ENCODE data around the gene AASDHPPT.

AASDHPPT gene

DNA sequence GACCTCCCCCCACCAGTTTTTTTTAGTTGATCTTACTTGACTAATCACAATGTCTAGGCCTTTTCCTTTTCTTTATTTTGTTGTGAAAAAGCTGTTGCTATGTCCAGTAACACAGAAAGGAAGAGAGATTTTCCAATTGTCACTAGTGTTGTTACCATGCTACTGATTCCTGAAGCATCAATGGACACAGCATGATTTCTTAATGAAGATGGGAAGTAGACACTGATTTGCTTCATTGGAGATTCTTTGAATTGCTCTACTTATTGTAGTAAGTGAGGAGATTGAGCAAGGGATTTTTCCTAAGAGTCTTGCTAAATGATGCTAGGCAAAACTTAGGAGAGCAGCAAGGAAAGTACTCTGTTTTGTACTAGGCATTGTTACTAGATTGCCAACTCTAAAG is 4.6 kb downstream of the AASDHPPT start:
- peaks cover 50 to 80% (median 68%) of the 10 kb centered on the region in 11 experiments for H3K36me3 ChIP-seq
- H3K27me3 ChIP-seq, result no peaks in the 10 kb centered on the region
- peaks cover 16 to 74% (median 47%) of the 10 kb centered on the region in 11 experiments; a peak in 21 of 22 replicates for H4K20me1 ChIP-seq
- H3K27ac ChIP-seq, result no peak overlapping the region
- peak overlapping the region in 5 of 11 experiments; percentile 9 to 33 (median 18); a peak in 4 of 22 replicates for H3K4me2 ChIP-seq
- TF ChIP-seq Cebpa-rat (IDR thresholded peaks at IDR 0.05), result no peak
- H3K9me3 ChIP-seq (replicated peaks in 1 of 11), result no peaks in the 10 kb centered on the region
- peaks cover 22 to 57% (median 40%) of the 10 kb centered on the region in 10 experiments for H3K4me1 ChIP-seq
- no peak overlapping the region for H3K4me3 ChIP-seq
- no peak overlapping the region for H3K9ac ChIP-seq

DNA sequence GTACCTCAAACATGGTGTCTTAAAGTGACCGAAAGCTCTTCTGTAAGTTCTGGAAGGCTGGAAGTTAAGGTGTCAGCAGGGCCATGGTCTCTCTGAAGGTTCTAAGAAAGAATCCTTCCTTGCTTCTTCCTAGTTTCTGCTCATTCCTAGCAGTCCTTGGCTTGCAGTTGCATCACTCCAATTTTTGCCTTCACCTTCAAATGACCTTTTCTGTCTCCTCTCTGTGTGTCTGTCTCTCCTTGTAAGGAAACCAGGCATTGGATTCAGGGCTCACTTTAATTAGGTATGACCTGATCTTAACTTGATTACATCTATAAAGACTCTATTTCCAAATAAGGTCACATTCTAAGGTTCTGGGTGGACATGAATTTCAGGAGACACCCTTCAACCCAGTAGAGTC is 8.7 kb downstream of the AASDHPPT start:
- Histone ChIP-seq H4K20me1 (peaks cover 16 to 94% (median 71%) of the 10 kb centered on the region in 11 experiments; a peak in 21 of 22 replicates), H3K9me3 (replicated peaks in 1 of 11) (no peaks in the 10 kb centered on the region), H3K4me3 (no peak overlapping the region), H3K4me2 (peak overlapping the region in 4 of 11 experiments; percentile 3 to 30 (median 12); a peak in 1 of 22 replicates), H3K9ac (peak overlapping the region in 1 of 11 experiments; percentile 6; a peak in 1 of 22 replicates), H3K36me3 (peaks cover 42 to 97% (median 70%) of the 10 kb centered on the region in 11 experiments), H3K27me3 (no peaks in the 10 kb centered on the region), H3K27ac (no peak overlapping the region; a peak in 1 of 22 replicates), H3K4me1 (peaks cover 12 to 39% (median 20%) of the 10 kb centered on the region in 10 experiments; a peak in 15 of 20 replicates)
- no peak for TF ChIP-seq Cebpa-rat (IDR thresholded peaks at IDR 0.05)

DNA sequence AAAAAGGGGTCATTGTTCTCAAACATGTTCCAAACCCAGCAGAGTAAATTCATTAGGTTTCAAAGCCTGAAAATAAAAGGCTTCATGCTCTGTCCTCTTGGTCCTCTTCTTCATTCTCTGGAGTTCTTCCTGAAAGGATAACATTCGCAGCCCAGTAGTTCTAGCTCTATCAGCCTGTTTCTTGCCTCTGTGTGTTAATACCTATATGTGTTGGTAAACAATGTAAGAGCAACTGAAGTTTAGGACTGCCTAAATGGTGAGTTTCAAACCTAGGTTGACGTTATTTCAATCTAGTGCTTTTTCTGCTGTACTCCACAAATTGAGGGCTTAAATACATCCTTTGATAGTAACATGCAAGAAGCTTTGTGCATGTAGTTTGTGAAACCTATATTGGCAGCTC is 9.4 kb downstream of the AASDHPPT start:
- peak overlapping the region in 7 of 11 experiments; percentile 0 to 47 (median 24); a peak in 10 of 22 replicates for H3K4me2 ChIP-seq
- H3K9me3 ChIP-seq (replicated peaks in 1 of 11), result no peaks in the 10 kb centered on the region
- no peak for TF ChIP-seq Cebpa-rat (IDR thresholded peaks at IDR 0.05)
- H3K4me1 ChIP-seq, result peaks cover 8 to 35% (median 17%) of the 10 kb centered on the region in 10 experiments; a peak in 13 of 20 replicates
- H3K9ac ChIP-seq, result no peak overlapping the region; a peak in 2 of 22 replicates
- H3K27me3 ChIP-seq, result no peaks in the 10 kb centered on the region
- H3K4me3 ChIP-seq, result no peak overlapping the region
- H4K20me1 ChIP-seq, result peaks cover 16 to 95% (median 73%) of the 10 kb centered on the region in 11 experiments; a peak in 21 of 22 replicates
- H3K27ac ChIP-seq, result peak overlapping the region in 4 of 11 experiments; percentile 3 to 18 (median 5); a peak in 3 of 22 replicates
- peaks cover 45 to 97% (median 72%) of the 10 kb centered on the region in 11 experiments for H3K36me3 ChIP-seq

DNA sequence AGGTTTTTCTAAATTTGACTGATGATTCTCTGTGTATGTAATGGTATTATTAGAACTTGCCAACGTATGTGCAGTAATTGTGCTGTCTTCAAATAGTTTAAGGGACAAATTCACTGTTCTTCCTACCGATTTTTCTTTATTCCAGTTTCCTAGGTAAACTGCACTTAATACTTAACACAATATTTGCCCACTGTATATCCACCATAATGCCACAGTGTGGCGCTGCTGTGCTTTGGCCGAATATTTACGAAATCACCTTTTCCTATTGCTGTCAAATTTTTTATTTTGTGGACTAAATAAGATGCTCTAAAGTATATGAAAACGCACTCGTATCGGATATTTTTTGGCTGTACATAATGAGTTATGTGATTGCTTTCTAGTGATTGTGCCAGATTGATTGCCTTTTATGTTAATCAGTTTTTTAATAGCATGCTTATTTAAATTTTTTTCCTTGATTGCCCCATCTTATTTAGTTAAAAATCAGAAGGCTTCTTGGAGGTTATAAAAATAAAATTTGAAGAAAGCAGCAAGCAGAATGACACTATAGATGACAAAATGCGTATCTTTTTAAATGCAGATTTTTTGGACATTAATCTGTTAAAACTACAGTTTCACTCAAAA is 10.5 kb downstream of the AASDHPPT start:
- no peak overlapping the region for H3K27ac ChIP-seq
- peak overlapping the region in 6 of 11 experiments; percentile 9 to 47 (median 23); a peak in 10 of 22 replicates for H3K4me2 ChIP-seq
- TF ChIP-seq Cebpa-rat (IDR thresholded peaks at IDR 0.05), result no peak
- no peaks in the 10 kb centered on the region for H3K9me3 ChIP-seq (replicated peaks in 1 of 11)
- no peak overlapping the region for H3K4me3 ChIP-seq
- H3K27me3 ChIP-seq, result no peaks in the 10 kb centered on the region
- H3K36me3 ChIP-seq, result peaks cover 45 to 97% (median 72%) of the 10 kb centered on the region in 11 experiments
- H4K20me1 ChIP-seq, result peaks cover 12 to 95% (median 68%) of the 10 kb centered on the region in 11 experiments; a peak in 21 of 22 replicates
- no peak overlapping the region for H3K9ac ChIP-seq
- H3K4me1 ChIP-seq, result peaks cover 8 to 25% (median 14%) of the 10 kb centered on the region in 10 experiments; a peak in 13 of 20 replicates

DNA sequence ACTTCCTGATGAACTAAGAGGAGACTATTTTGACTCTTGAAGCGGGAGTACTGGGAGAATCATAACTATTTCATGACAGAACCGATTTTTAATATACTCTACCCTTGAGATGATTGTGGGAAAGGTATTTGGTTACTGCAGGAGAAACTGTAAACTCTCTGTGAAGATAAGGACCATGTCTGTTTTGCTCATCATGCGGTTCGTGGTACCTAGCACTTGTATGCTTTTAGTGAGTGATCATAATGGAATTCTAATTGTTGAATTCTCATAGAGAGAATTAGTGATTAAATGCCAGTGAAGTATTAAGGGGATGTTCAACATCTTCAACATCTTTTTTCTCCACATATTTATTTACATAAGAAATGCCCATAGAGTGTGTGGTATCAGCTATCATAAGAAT is 11.4 kb downstream of the AASDHPPT start:
- Histone ChIP-seq H3K9me3 (replicated peaks in 1 of 11) (no peaks in the 10 kb centered on the region), H3K27me3 (no peaks in the 10 kb centered on the region), H3K9ac (no peak overlapping the region), H4K20me1 (peaks cover 12 to 95% (median 67%) of the 10 kb centered on the region in 11 experiments; a peak in 21 of 22 replicates), H3K4me1 (peaks cover 8 to 25% (median 14%) of the 10 kb centered on the region in 10 experiments; a peak in 13 of 20 replicates), H3K36me3 (peaks cover 48 to 97% (median 74%) of the 10 kb centered on the region in 11 experiments), H3K27ac (no peak overlapping the region), H3K4me2 (no peak overlapping the region), H3K4me3 (no peak overlapping the region)
- no peak for TF ChIP-seq Cebpa-rat (IDR thresholded peaks at IDR 0.05)

GRCh38 chr11:106091480-106092123 is 14.1 kb downstream of the AASDHPPT start:
- Histone ChIP-seq H3K4me1 (peaks cover under 1 to 17% (median 10%) of the 10 kb centered on the region in 10 experiments; a peak in 11 of 20 replicates), H3K27ac (no peak overlapping the region), H4K20me1 (peaks cover 5 to 83% (median 48%) of the 10 kb centered on the region in 11 experiments; a peak in 21 of 22 replicates), H3K9me3 (replicated peaks in 1 of 11) (no peaks in the 10 kb centered on the region), H3K9ac (no peak overlapping the region), H3K27me3 (no peaks in the 10 kb centered on the region), H3K36me3 (peaks cover 65 to 97% (median 77%) of the 10 kb centered on the region in 11 experiments), H3K4me3 (no peak overlapping the region), H3K4me2 (no peak overlapping the region)
- no peak for TF ChIP-seq Cebpa-rat (IDR thresholded peaks at IDR 0.05)

GRCh38 chr11:106092446-106092845 is 15.0 kb downstream of the AASDHPPT start:
- H3K9me3 ChIP-seq (replicated peaks in 1 of 11), result no peaks in the 10 kb centered on the region
- H3K36me3 ChIP-seq, result peaks cover 74 to 97% (median 84%) of the 10 kb centered on the region in 11 experiments
- no peak overlapping the region for H3K4me2 ChIP-seq
- H3K27me3 ChIP-seq, result no peaks in the 10 kb centered on the region
- H3K4me1 ChIP-seq, result peaks cover 0 to 8% (median 3%) of the 10 kb centered on the region in 10 experiments; a peak in 10 of 20 replicates
- no peak overlapping the region for H3K9ac ChIP-seq
- no peak for TF ChIP-seq Cebpa-rat (IDR thresholded peaks at IDR 0.05)
- no peak overlapping the region for H3K27ac ChIP-seq
- no peak overlapping the region for H3K4me3 ChIP-seq
- H4K20me1 ChIP-seq, result peaks cover 0 to 74% (median 40%) of the 10 kb centered on the region in 11 experiments; a peak in 20 of 22 replicates

- no peak overlapping the region for H3K4me2 ChIP-seq
- H3K4me3 ChIP-seq, result no peak overlapping the region
- H3K4me1 ChIP-seq, result no peaks in the 10 kb centered on the region
- no peak overlapping the region for H3K27ac ChIP-seq
- no peaks in the 10 kb centered on the region for H3K9me3 ChIP-seq (replicated peaks in 1 of 11)
- TF ChIP-seq Cebpa-rat (IDR thresholded peaks at IDR 0.05), result no peak
- no peak overlapping the region for H3K9ac ChIP-seq
- H4K20me1 ChIP-seq, result peaks cover 0 to 13% (median 0%) of the 10 kb centered on the region in 11 experiments; a peak in 2 of 22 replicates
- H3K27me3 ChIP-seq, result no peaks in the 10 kb centered on the region
- peaks cover 49 to 73% (median 56%) of the 10 kb centered on the region in 11 experiments for H3K36me3 ChIP-seq
Measured at GRCh38 chr11:106098893-106099553, 21.6 kb downstream of the AASDHPPT start.

All from BLaER1 treated with 17β-estradiol and CSF1 and Interleukin-3, amounts not matched to agents 10 nM and 100 nM (cell line).